Lung (tissue), 12 donors: ENCODE results near the gene CSNK1A1. TPM values are rescaled to one million over a fixed set of nuclear protein-coding genes. Genes with fewer than 3 reads are reported as not detected.
A peak's percentile ranks its signal among the peaks of the same experiment; 100 is the strongest.

ENCODE experiments used
- ATAC-seq: fragments of 200-7000 bp; cut with Tn5 transposase; one replicate; pipeline ENCODE4 v1.9.1; 2020; ENCODE audit warnings: moderate number of reproducible peaks; ENCODE audit not compliant: insufficient read depth, low FRiP score
- DNase-seq, 3 donors: peaks; one replicate each; pipeline ENCODE4 v3.0.0-alpha.2; 2013 to 2017
- H3K27ac ChIP-seq, 2 donors: one replicate each; pipeline ENCODE4 v1.5.1; 2013; ENCODE audit warnings: mild to moderate bottlenecking in 2 of 2, moderate library complexity in 2 of 2, control low read depth in 1 of 2, inconsistent platforms in 1 of 2, low read depth in 1 of 2, low read length in 1 of 2
- H3K27me3 ChIP-seq, 3 donors: one replicate each; pipeline ENCODE4 v1.5.1; 2013; ENCODE audit warnings: low read length in 2 of 3; ENCODE audit not compliant: control insufficient read depth in 3 of 3, insufficient read depth in 3 of 3
- H3K36me3 ChIP-seq, 4 donors: one replicate each; pipeline ENCODE4 v1.5.1; 2013; ENCODE audit warnings: low read length in 4 of 4, mild to moderate bottlenecking in 1 of 4, moderate library complexity in 1 of 4; ENCODE audit not compliant: control insufficient read depth in 4 of 4, insufficient read depth in 4 of 4
- H3K4me1 ChIP-seq, 5 donors: one replicate each; pipeline ENCODE4 v1.5.1; 2013; ENCODE audit warnings: low read length in 5 of 5, mild to moderate bottlenecking in 2 of 5, moderate library complexity in 1 of 5; ENCODE audit not compliant: control insufficient read depth in 5 of 5, insufficient read depth in 5 of 5
- H3K4me3 ChIP-seq: one replicate; pipeline ENCODE4 v1.5.1; 2013; ENCODE audit warnings: mild to moderate bottlenecking, control low read depth, moderate library complexity
- H3K9ac ChIP-seq, 2 donors: one replicate each; pipeline ENCODE4 v1.5.1; 2013; ENCODE audit warnings: low read length in 2 of 2, control low read depth in 1 of 2; ENCODE audit not compliant: insufficient read depth in 1 of 2
- H3K9me3 ChIP-seq, 4 donors: one replicate each; pipeline ENCODE4 v1.5.1; 2013; ENCODE audit warnings: low read length in 3 of 4, mild to moderate bottlenecking in 1 of 4, moderate library complexity in 1 of 4; ENCODE audit not compliant: control insufficient read depth in 4 of 4, insufficient read depth in 3 of 4
- WGBS, 2 donors: extraction: QIAGEN DNeasy Blood & Tissue Kit; methylation state at CpG; one replicate each; pipeline ENCODE4 v1.1.7; 2013; 5-methylcytosine and 5-hydroxymethylcytosine counted together
- polyA plus RNA-seq, 2 donors: library from polyadenylated mRNA; stranded (reverse); fragments of 200-250 nt; gene quantifications; one replicate each; pipeline ENCODE4 v1.2.1, GENCODE V29; 2013
- total RNA-seq, 2 donors: library from RNA; depleted of rRNA in 1 of 2; stranded (reverse); fragments of >200 nt in 1 of 2; gene quantifications; one replicate each; pipeline ENCODE4 v1.2.1, GENCODE V29; 2014 to 2021
- TF ChIP-seq, protein P1 (sequence below): IDR thresholded peaks from 2 replicates; pipeline ENCODE4 v1.5.1; 2012; ENCODE audit warnings: mild to moderate bottlenecking; ENCODE audit errors: control extremely low read depth, extremely low read depth
- donor health status: control.
- donor health status: control.
- donor health status: Bipolar disorder and iron deficiency.
- donor health status: healthy.
- donor health status: DM: yes; HTN: yes; CAD: no.

Gene CSNK1A1
- total and polyA plus RNA-seq, 4 donors, result 48.6 to 299 (median 193) TPM

DNA sequence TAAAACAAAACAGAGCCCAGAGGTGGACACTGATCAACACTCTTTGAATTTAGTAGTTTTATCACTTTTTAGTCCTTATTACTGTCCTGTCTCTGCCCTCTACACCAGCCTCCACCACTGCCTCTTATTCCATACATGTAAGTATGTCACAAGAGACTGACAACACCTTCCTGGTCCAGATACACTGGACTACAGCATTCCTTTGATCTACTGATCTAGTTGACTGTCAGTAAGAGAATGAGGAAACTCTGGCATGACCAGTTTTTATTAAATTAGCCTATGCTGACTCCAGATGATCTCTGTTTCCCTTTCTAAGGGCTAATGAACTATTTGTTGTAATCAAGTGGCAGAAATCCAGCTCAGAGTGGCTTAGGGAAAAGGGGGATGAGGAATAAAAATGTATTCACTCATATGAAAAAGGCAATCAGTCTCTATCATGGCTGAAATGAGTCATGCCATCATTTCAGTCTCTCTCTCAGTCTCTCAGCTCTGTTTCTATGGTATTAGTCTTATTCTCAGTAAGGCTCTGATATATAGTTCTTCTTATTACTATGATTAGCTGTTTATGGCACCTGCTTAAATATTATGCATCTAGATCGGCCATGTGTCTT lies 35.6 kb upstream of the CSNK1A1 start:
- Histone ChIP-seq H3K27ac (no peak overlapping the region), H3K4me1 (peaks cover 0 to 28% (median 14%) of the 10 kb centered on the region in 5 donors), H3K9ac (no peak overlapping the region), H3K9me3 (no peaks in the 10 kb centered on the region), H3K4me3 (no peak overlapping the region), H3K36me3 (peaks cover 0 to 1% (median 0%) of the 10 kb centered on the region in 4 donors), H3K27me3 (no peaks in the 10 kb centered on the region)
- ATAC-seq, result no peak
- no peak for DNase-seq
- WGBS, 2 donors, result 72 to 91% methylated on average over 1 of the region's 1 CpG
- TF ChIP-seq, protein P1, sequence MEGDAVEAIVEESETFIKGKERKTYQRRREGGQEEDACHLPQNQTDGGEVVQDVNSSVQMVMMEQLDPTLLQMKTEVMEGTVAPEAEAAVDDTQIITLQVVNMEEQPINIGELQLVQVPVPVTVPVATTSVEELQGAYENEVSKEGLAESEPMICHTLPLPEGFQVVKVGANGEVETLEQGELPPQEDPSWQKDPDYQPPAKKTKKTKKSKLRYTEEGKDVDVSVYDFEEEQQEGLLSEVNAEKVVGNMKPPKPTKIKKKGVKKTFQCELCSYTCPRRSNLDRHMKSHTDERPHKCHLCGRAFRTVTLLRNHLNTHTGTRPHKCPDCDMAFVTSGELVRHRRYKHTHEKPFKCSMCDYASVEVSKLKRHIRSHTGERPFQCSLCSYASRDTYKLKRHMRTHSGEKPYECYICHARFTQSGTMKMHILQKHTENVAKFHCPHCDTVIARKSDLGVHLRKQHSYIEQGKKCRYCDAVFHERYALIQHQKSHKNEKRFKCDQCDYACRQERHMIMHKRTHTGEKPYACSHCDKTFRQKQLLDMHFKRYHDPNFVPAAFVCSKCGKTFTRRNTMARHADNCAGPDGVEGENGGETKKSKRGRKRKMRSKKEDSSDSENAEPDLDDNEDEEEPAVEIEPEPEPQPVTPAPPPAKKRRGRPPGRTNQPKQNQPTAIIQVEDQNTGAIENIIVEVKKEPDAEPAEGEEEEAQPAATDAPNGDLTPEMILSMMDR, result no peak

DNA sequence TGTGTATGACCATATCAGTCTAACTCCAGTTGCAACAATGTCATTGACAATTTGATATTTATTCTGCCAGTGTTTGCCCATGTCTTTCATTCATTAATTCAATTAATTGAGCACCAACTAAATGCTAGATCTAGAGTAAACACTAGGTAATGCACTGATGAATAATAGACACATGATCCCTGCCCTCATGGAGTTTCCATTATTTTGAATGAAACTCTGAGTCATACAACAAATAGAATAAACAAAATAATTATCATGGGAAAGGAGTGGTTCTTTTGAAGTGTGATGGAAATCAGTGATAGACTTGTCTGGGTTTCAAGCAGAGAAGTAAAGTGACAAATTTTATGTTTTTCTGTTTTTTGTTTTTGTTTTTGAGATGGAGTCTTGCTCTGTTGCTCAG lies 34.7 kb upstream of the CSNK1A1 start:
- Histone ChIP-seq H3K27me3 (peaks cover 0 to under 1% (median 0%) of the 10 kb centered on the region in 3 donors), H3K36me3 (peaks cover 0 to under 1% (median 0%) of the 10 kb centered on the region in 4 donors), H3K27ac (no peak overlapping the region), H3K4me3 (no peak overlapping the region), H3K4me1 (peaks cover 0 to 34% (median 14%) of the 10 kb centered on the region in 5 donors), H3K9ac (no peak overlapping the region), H3K9me3 (no peaks in the 10 kb centered on the region)
- DNase-seq (no peak), ATAC-seq (no peak)
- TF ChIP-seq, protein P1, result no peak

DNA sequence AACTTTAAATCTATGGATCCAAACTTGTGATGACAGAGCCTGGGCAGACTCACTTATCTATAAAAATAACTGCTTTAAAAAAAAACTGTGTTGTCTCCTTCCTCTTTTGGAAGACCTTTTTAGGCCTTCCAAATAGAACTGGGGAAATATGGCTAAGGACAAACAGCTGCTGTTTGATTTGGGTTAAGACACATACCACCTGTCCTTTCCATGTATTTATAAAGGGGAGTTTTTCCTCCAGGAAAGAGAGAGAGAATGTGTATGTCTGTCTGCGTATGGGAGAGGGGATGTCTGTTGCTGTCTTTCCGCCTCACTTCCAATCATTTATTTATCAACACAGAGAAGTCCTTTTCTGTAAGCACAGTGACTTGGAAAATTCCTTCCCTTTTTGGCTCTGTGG lies 32.9 kb upstream of the CSNK1A1 start:
- H3K27me3 ChIP-seq, result peaks cover 0 to 4% (median 0%) of the 10 kb centered on the region in 3 donors
- peak overlapping the region in 1 of 2 donors; percentile 11 for H3K9ac ChIP-seq
- H3K4me1 ChIP-seq, result peaks cover 0 to 34% (median 18%) of the 10 kb centered on the region in 5 donors
- no peaks in the 10 kb centered on the region for H3K9me3 ChIP-seq
- 60 to 76% methylated on average over 2 of the region's 2 CpGs for WGBS, 2 donors
- no peak for ATAC-seq
- TF ChIP-seq, protein P1, result no peak
- no peak overlapping the region for H3K4me3 ChIP-seq
- peak overlapping the region in 1 of 2 donors; percentile 84 for H3K27ac ChIP-seq
- DNase-seq, result peak in 2 of 3 donors; percentile 60 to 71
- no peaks in the 10 kb centered on the region for H3K36me3 ChIP-seq
